Keratinocyte (primary cell): Measurements from ENCODE around the gene ITGA3.

Experiments
- CTCF ChIP-seq, 3 experiments: IDR thresholded peaks in 1 of 3; conservative IDR thresholded peaks in 1 of 3; optimal IDR thresholded peaks in 1 of 3; 2 replicates in 2 of 3; 3 replicates in 1 of 3; pipeline versions ENCODE3 to v1.5.1; 2011; ENCODE audit warnings: low read length in 3 of 3, mild to moderate bottlenecking in 3 of 3, moderate library complexity in 2 of 3, control low read depth in 1 of 3, inconsistent platforms in 1 of 3; ENCODE audit not compliant: insufficient read depth in 2 of 3; ENCODE audit errors: extremely low read depth in 1 of 3
- EZH2 ChIP-seq: IDR thresholded peaks from one replicate; pipeline ENCODE4 v1.6.1; 2012; ENCODE audit warnings: inconsistent platforms, mild to moderate bottlenecking, low read length, moderate library complexity

GRCh38 chr17:50122945-50123344 lies 67.0 kb downstream of the ITGA3 start:
- no peak for TF ChIP-seq CTCF (optimal IDR thresholded peaks at IDR 0.05 in 1 of 3, IDR thresholded peaks at IDR 0.05 in 1 of 3, conservative IDR thresholded peaks at IDR 0.05 in 1 of 3; ENCODE audit: extremely low read depth in 1 of 3, insufficient read depth in 2 of 3, low read length in 3 of 3)
- no peak for TF ChIP-seq EZH2
